ENCODE data around the gene KCNMA1.

DNA sequence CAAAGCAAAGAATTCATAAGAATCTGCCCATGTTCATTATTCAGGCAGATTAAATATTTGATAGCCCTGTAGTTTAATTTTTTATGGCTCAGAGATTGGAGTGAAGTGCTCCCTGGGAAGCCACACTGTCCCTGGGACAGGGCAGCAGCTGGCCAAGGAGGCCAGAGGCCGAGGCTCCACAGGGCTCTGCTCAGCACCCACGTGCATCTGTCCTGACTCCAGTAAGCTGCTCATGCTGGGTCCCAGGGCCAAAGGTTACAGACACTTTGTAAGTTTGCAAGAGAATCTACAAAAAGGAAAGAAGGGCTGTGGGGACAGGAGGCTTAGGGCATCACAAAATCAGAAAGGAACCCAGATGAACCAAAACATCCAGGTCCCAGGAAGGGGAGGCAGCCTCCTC is 155.5 kb downstream of the KCNMA1 start:
- TF ChIP-seq PCBP2 (IDR thresholded peaks at IDR 0.05; ENCODE audit: low read depth, low read length, poor library complexity, severe bottlenecking), result no peak
- TF ChIP-seq GABPA (tag; conservative IDR thresholded peaks at IDR 0.05; ENCODE audit: low read depth), result no peak
- TF ChIP-seq JUND (IDR thresholded peaks at IDR 0.05; ENCODE audit: borderline replicate concordance, low read depth, low read length), result no peak
- no peak for TF ChIP-seq JUND (tag; IDR thresholded peaks at IDR 0.05; ENCODE audit: borderline replicate concordance, low read depth, low read length)
- no peak for TF ChIP-seq KDM1A (IDR thresholded peaks at IDR 0.05)
- TF ChIP-seq, protein P1, sequence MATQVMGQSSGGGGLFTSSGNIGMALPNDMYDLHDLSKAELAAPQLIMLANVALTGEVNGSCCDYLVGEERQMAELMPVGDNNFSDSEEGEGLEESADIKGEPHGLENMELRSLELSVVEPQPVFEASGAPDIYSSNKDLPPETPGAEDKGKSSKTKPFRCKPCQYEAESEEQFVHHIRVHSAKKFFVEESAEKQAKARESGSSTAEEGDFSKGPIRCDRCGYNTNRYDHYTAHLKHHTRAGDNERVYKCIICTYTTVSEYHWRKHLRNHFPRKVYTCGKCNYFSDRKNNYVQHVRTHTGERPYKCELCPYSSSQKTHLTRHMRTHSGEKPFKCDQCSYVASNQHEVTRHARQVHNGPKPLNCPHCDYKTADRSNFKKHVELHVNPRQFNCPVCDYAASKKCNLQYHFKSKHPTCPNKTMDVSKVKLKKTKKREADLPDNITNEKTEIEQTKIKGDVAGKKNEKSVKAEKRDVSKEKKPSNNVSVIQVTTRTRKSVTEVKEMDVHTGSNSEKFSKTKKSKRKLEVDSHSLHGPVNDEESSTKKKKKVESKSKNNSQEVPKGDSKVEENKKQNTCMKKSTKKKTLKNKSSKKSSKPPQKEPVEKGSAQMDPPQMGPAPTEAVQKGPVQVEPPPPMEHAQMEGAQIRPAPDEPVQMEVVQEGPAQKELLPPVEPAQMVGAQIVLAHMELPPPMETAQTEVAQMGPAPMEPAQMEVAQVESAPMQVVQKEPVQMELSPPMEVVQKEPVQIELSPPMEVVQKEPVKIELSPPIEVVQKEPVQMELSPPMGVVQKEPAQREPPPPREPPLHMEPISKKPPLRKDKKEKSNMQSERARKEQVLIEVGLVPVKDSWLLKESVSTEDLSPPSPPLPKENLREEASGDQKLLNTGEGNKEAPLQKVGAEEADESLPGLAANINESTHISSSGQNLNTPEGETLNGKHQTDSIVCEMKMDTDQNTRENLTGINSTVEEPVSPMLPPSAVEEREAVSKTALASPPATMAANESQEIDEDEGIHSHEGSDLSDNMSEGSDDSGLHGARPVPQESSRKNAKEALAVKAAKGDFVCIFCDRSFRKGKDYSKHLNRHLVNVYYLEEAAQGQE (IDR thresholded peaks at IDR 0.05; ENCODE audit: borderline replicate concordance), result no peak
- TF ChIP-seq, protein P1 (CRISPR knock-in tag; IDR thresholded peaks at IDR 0.05; ENCODE audit: low read depth), result no peak
- TF ChIP-seq HSF4 (CRISPR knock-in tag; IDR thresholded peaks at IDR 0.05; ENCODE audit: borderline replicate concordance), result no peak
